Measurements from ENCODE around the gene KIF25.

GRCh38 chr6:168028181-168028580, 30.7 kb downstream of the KIF25 start:
- no peak for TF ChIP-seq POLR2AphosphoS5 (IDR thresholded peaks at IDR 0.05)
- TF ChIP-seq, protein P1, sequence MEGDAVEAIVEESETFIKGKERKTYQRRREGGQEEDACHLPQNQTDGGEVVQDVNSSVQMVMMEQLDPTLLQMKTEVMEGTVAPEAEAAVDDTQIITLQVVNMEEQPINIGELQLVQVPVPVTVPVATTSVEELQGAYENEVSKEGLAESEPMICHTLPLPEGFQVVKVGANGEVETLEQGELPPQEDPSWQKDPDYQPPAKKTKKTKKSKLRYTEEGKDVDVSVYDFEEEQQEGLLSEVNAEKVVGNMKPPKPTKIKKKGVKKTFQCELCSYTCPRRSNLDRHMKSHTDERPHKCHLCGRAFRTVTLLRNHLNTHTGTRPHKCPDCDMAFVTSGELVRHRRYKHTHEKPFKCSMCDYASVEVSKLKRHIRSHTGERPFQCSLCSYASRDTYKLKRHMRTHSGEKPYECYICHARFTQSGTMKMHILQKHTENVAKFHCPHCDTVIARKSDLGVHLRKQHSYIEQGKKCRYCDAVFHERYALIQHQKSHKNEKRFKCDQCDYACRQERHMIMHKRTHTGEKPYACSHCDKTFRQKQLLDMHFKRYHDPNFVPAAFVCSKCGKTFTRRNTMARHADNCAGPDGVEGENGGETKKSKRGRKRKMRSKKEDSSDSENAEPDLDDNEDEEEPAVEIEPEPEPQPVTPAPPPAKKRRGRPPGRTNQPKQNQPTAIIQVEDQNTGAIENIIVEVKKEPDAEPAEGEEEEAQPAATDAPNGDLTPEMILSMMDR (IDR thresholded peaks at IDR 0.05), result no peak
- no peak for TF ChIP-seq EP300 (IDR thresholded peaks at IDR 0.05)
